Fibroblast of pulmonary artery (primary cell): Measurements from ENCODE around the gene UGT1A4.

Source experiments
- DNase-seq: peaks from one replicate; pipeline ENCODE4 v3.0.0-alpha.2; 2010; ENCODE audit warnings: low read depth
- H3K4me3 ChIP-seq: replicated peaks from 2 replicates; pipeline ENCODE4 v1.5.1; 2011; ENCODE audit warnings: low read depth, mild to moderate bottlenecking, control low read depth, low read length, moderate library complexity
- TF ChIP-seq, protein P1 (sequence below): IDR thresholded peaks from 2 replicates; pipeline ENCODE4 v1.5.1; 2011; ENCODE audit warnings: mild to moderate bottlenecking, control low read depth, low read length, inconsistent platforms; ENCODE audit errors: missing control alignments

Gene UGT1A4

DNA sequence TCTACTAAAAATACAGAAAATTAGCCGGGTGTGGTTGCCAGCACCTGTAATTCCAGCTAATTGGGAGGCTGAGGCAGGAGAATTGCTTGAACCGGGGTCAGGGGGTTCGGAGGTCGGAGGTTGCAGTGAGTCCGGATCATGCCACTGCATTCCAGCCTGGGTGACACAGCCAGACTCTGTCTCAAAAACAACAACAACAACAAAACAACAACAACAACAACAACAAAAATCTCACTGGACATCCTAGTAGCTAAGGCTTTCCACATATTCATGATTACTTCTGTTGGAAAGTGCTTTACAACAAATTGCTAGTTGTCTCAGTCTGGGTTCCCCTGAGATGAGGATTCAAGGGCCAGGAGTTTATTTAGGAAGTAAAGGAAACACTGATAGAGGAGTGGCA lies 55.3 kb downstream of the UGT1A4 start:
- TF ChIP-seq, protein P1, sequence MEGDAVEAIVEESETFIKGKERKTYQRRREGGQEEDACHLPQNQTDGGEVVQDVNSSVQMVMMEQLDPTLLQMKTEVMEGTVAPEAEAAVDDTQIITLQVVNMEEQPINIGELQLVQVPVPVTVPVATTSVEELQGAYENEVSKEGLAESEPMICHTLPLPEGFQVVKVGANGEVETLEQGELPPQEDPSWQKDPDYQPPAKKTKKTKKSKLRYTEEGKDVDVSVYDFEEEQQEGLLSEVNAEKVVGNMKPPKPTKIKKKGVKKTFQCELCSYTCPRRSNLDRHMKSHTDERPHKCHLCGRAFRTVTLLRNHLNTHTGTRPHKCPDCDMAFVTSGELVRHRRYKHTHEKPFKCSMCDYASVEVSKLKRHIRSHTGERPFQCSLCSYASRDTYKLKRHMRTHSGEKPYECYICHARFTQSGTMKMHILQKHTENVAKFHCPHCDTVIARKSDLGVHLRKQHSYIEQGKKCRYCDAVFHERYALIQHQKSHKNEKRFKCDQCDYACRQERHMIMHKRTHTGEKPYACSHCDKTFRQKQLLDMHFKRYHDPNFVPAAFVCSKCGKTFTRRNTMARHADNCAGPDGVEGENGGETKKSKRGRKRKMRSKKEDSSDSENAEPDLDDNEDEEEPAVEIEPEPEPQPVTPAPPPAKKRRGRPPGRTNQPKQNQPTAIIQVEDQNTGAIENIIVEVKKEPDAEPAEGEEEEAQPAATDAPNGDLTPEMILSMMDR: no peak
- DNase-seq: no peak
- H3K4me3 ChIP-seq: no peak overlapping the region

DNA sequence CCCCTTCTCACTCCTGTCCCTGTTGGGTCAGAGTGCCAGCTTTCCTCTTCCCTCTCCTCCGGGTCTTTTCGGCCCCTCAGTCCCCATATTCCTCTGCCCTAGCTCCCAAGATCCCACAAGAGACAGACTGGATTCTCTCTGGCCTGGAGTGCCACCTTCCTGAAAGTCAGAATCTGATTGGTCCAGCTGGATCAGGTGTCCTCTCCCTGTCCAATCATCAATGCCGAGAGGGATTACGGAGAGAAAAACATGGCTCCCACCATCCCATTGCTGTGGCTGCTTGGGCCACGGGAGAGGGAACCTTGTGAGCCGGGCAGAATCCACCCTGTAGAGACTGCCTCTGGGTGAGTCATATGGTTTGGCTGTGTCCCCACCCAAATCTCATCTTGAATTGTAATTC lies 56.9 kb downstream of the UGT1A4 start:
- no peak for DNase-seq
- H3K4me3 ChIP-seq: no peak overlapping the region
- TF ChIP-seq, protein P1: no peak

DNA sequence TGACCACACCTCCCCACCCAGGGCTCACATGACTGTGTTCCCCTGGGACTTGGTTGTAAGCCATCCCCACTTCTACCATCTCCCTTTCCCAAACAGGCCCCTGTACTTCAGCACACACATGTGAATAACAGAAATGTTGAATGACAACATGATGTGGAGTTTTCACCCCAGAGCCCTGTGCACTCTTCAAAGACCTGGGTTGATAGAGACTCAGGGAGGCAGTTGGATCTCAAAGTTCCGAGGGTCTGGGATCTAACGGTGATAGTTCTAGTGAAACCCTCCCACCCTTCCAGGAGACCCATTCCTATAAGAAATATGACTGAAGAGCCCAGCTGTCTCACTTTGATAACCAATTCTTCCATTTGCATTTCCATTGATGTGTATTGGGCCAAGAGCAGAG lies 59.5 kb downstream of the UGT1A4 start, which contains the start of gene MROH2A:
MROH2A (plus strand) TSS at position 301 of the 400 bp plus-strand sequence. CDS start 1,029 bp downstream, outside the sequence.
- H3K4me3 ChIP-seq: no peak within 1 kb of the TSS
- TF ChIP-seq, protein P1: no peak
- no peak for DNase-seq

DNA sequence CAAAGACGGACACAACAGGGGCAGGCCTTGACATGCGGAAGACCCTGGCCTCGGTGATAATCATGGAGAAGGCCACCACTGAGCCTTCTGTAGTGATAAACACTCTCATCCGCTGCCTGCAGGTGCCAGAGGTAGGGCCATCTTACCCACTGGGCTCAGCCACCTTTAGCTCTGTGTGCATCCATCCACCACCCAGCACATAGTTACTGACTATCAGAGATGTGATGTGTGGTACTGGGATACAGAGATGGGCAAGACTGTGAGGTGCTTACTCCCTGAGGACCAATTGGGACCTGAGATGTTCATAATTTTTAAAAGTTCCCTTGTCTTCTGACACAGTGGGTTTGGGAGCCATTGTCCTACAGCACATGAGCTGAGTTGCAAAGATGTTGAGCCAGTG lies 61.2 kb downstream of the UGT1A4 start:
- no peak overlapping the region for H3K4me3 ChIP-seq
- TF ChIP-seq, protein P1: no peak
- no peak for DNase-seq

DNA sequence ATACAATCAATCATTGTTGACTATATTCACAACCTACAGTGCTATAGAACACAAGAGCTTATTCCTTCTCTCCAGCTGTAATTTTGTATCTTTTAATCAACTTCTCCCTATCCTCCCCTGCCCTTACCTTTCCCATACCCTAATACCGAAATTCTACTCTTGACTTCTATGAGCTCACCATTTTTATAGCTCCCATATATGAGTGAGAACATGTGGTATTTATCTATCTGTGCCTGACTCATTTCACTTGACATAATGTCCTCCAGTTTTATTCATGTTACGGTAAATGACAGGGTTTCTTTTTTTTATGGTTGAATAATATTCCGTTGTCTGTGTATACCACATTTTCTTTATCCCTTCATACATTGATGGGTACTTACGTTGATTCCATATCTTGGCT lies 62.2 kb downstream of the UGT1A4 start:
- DNase-seq: no peak
- TF ChIP-seq, protein P1: no peak
- no peak overlapping the region for H3K4me3 ChIP-seq

DNA sequence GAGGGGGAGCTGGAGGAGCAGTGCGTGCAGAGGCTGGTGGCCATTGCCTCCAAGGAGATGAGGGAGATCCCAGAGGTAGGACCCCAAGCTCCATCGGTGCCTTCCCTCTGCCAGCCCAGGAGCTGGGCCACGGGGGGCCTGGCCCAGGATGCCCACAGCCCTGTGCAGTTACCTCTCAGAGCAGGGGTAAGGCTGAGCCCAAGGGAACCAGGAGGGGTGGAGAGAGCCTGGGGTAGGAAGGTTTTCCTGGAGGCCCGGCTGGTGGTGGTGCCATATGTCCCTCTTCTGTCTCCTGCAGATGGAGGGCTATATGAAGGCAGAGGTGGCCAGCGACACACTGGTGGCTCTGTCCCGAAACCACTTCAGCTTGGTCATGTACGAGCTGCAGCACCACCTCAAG lies 71.0 kb downstream of the UGT1A4 start:
- DNase-seq: no peak
- H3K4me3 ChIP-seq: no peak overlapping the region
- TF ChIP-seq, protein P1: no peak

DNA sequence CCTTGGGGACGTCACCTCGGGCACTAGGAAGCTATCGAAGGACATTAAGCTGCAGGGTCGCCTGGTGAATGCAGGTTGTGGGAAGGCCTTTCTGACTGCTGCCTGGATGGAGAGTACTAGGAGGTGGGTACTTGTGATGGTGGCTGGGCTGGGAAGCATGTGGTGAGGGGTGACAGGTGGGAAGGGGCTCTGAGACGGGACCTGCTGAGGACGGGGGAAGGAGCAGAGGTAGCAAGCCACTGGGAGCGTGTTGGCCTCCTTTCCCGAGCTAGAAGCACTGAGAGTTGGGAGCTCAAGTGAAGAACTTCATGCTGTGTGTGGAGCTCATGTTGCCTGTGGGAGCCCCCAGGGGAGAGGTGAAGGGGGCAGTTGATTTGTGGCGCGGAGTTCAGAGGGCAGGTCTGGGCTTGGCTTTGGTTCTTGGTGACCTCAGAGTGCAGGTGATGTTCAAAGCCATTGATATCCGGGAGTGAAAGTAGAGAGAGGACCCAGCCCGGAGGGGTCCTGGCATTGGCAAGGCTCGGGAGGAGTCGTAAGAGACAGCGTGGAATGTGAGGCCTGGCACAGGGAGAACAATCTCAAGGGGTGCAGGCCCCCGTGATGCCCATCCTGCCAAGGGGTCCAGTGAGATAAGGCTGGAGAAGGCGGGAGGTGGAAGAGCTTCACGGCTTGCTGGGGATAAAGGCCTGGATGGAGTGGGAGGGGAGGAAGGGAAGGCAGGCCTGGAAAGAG lies 72.8 kb downstream of the UGT1A4 start:
- no peak for DNase-seq
- no peak overlapping the region for H3K4me3 ChIP-seq
- TF ChIP-seq, protein P1: no peak
